ENCODE results near the gene CACNA1G.
A peak's percentile ranks its signal among the peaks of the same experiment; 100 is the strongest.

CACNA1G gene

DNA sequence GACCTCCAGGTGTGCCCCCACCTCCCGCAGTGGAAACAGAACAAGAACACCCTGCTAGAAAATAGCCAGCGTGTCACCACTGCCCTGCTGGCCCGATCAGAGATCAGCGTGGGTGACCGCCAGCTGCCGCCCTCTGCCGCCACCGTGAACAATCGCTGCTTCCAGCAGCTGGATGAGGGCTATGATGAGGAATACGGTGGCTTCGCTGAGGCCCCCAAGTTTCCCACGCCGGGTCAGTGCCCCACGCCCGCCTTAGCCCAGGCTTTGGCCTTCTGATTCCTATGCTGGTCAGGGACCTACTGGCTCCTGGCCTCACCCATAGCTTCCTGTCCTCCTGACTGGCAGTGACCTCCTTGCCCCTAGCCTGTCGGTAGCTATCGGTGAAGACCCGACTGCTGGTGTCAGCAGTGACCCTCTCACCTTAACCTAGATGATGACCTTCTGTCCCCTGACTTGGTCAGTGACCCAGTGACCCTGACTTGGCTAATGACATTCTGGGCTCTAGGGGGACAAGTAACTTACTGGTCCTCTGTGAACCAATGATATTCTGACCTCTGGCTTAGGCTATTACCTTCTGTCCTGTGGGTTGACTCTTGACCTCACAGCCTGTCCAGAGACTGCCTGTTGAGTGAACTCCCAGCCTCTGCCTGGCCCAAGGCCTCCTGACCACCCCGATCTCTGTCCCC is 11.1 kb upstream of the CACNA1G start:
- DNase-seq: no peak

DNA sequence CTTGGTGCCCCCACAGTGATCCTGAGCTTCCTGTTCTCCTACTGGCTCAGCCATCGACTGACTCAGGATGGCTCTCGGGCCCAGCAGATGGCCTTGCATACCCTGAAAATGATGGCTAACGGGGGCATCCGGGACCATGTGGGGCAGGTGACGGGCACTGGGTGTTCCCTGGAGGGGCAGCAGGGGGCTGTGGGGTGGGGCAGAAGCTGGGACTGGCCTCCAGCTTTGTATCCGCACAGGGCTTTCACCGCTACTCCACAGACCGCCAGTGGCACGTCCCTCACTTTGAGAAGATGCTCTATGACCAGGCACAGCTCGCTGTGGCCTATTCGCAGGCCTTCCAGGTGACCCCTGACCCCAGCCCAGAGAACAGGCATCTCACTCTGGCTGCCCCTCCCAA is 10.5 kb upstream of the CACNA1G start:
- DNase-seq: no peak

DNA sequence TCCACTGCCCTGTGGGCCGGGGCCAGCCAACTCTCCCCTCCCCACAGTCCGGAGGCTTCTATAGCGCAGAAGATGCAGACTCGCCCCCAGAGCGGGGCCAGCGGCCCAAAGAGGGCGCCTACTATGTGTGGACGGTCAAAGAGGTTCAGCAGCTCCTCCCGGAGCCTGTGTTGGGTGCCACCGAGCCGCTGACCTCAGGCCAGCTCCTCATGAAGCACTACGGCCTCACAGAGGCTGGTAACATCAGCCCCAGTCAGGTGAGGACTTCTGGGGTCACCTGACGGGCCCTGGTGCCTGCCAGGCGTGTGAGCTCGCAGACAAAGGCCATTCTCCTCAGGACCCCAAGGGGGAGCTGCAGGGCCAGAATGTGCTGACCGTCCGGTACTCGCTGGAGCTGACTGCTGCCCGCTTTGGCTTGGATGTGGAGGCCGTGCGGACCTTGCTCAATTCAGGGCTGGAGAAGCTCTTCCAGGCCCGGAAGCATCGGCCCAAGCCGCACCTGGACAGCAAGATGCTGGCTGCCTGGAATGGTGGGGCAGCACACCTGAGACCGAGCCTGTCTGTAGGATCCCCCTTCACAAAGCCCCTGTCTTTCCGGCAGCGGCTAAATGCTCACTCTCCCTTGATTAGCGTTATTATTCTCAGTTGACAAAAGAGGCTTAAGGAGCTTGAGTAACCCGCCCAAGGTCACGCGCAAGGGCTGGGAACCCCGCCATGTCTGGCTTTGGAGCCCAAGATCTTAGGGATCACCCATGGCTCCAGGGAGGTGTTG is 9.7 kb upstream of the CACNA1G start:
- DNase-seq: peak; percentile 68

DNA sequence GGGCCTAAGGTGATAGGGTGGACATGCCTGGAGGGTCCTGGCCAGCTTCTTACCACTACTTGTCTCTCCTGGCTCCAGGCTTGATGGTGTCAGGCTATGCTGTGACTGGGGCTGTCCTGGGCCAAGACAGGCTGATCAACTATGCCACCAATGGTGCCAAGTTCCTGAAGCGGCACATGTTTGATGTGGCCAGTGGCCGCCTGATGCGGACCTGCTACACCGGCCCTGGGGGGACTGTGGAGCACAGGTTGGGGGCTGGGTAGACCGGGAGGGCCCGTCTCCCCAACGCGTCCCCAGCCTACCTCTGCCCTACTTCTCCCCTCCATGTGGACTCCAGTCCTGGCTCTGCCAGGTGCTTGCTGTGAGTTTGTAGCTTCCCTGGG is 9.1 kb upstream of the CACNA1G start:
- no peak for DNase-seq

DNA sequence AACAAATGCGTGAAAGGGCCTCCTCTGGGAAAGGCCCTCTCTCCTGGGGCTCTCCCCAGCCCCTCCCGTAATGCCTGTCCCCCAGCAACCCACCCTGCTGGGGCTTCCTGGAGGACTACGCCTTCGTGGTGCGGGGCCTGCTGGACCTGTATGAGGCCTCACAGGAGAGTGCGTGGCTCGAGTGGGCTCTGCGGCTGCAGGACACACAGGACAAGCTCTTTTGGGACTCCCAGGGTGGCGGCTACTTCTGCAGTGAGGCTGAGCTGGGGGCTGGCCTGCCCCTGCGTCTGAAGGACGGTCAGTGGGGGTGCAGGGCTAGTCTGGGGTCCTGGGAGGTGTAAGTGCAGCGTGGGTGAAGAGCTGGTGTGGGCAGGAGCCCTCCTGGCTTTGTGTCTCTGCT is 8.6 kb upstream of the CACNA1G start:
- no peak for DNase-seq

DNA sequence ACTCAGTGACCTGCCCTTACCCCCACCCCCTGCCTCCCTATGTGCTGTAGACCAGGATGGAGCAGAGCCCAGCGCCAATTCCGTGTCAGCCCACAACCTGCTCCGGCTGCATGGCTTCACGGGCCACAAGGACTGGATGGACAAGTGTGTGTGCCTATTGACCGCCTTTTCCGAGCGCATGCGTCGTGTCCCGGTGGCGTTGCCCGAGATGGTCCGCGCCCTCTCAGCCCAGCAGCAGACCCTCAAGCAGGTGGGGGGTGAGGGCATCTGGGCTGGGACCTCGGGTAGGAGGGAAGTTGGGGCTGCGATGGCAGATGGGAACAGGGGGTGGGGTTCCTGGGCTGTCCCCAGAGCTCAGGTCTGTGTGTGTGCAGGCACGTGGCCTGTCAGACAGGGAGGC is 6.3 kb upstream of the CACNA1G start:
- no peak for DNase-seq

DNA sequence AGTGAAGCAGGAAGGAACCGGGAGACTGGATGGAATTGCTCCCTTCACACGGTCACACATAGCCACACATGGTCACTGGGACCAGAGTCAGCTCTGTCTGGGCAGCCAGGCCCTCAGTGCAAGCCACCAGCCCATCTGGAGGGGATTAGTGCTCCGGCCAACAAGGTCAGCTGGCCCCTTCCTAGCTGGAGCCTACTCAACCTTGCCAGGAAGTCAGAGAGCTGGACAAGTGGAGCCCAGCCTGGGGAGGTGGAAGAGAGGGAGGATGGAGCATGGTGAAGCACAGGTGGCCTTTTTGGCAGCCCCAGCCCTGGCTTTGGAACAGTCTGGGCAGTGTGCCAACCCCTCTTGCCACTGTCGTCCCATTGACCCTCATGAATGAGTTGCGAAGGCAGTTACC is 3.7 kb upstream of the CACNA1G start:
- no peak for DNase-seq

DNA sequence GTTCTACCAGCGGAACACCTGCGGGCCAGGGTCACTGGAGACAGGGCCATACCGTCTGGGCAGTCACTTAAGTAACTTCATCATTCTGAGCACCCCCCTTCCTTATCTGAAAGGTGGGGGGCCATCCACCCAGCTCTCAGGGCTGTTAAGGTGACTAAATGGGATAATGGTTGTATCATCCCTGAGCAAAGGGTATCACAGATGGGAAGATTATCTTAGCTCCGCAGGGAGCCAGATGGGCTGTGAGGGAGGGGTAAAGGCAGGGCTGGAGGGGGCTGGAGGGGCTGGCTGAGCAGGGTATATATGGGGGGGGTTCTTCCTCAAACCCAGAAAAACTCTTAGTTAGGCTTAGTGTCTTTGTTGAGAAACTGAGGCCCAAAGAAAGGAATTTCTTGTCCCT is 2.9 kb upstream of the CACNA1G start:
- DNase-seq: no peak

DNA sequence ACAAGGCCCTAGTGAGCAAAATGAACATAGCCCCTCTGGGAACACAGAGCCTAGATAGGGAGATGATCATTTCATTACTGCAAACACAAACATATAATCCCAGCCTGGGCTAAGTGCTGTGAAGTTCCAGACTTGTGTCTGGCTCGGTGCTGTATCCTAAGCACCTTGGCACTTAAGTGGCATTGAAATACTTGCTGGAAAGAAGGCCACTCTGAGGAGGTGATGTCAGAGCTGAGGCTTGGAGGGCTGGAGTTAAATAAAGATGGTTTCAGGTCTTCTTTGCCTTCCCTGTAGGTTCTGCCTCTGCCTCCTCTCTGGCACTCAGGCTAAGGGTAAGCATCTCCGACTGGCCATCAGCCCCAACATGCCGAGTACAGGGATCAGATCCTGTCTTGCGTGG is 2.4 kb upstream of the CACNA1G start:
- no peak for DNase-seq

DNA sequence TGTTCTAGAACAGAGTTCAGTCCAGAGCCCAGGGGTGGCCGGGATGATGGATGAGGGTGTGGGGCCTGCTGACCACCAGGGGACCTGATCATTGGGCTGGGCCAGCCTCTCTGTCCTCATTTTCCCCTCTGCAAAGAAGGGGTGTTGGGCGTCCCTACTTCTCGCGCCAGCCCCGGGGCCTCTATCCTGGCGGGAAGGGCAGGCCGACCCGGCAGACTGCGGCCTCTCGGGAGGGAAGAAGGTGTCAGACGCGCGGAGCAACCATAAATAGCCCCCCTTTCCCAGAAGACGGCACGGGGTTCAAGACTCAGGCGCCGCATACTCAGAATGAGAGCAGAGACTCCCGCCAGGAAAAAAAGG is 2.0 kb upstream of the CACNA1G start:
- no peak for DNase-seq

DNA sequence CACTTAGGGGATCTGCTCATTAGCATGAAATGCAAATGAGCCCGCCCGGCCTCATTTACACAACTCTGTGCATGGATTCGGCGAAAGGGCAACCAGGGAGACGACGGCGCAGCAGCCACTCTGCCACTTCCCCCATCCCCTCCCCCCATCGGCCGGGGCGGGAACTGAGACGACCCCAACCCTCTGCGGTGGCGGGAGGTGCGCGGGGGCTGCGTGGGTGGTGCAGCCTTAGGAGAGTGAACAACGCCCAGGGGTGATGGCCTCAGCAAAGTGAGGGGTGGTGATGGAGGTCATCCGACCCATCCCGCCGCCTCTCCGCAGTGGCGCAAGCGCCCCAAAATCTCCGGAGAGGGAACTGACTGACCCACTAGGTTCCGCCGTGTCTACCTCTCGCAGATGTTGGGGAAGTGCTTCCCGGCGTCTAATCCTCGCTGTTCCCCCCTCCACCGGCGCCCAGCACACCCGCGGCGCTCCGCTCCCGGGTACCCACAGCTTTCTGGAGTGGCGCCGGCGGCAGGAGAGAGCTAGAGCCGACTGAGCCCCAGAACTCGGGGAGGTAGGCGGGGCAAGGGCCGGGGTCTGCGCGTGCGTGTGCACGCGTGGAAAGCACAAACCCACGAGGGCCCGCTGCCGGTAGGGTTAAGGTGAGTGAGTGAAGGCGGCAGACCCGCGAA is 1.4 kb upstream of the CACNA1G start:
- no peak for DNase-seq

DNA sequence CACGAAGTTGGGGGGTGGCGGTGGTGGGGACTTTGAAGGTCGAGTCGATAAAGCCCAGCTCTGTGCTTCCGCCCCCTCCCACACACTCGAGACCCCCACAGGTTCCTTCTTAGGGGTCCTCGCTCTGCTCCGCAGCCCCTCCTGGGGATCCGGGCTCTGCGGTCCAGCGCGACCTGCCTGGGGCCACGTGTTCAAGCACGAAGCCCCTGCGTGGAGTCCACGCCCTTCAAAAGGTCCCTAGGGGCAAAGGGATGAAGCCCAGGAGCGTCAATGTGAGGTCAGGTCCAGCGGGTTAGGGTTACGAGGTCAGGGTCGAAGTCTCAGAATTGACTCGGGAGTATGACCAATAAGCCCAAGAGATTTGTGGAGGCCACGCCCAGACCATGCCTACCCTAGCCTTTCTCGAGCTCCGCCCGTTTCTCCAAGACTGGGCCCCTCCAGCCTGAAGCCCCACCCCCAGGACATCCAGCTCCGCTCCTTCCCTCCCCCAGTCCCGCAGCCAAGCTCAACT is 786 bp upstream of the CACNA1G start:
- DNase-seq: no peak

DNA sequence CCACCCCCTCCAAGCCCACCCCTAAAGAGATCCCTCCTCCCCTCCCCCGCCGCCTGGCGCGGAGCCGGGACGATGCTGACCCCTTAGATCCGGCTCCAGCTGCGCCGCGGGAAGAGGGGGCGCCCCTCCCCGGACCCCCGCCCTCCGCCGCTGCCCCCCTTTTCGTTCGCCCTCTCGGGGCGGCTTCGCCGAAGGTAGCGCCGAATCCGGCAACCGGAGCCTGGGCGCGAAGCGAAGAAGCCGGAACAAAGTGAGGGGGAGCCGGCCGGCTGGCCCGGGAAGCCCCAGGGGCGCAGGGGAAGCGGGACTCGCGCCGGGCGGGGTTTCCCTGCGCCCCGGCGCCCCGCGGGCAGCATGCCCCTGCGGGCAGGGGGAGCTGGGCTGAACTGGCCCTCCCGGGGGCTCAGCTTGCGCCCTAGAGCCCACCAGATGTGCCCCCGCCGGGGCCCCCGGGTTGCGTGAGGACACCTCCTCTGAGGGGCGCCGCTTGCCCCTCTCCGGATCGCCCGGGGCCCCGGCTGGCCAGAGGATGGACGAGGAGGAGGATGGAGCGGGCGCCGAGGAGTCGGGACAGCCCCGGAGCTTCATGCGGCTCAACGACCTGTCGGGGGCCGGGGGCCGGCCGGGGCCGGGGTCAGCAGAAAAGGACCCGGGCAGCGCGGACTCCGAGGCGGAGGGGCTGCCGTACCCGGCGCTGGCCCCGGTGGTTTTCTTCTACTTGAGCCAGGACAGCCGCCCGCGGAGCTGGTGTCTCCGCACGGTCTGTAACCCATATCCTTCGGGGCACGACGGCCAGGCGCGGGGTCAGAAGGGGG is 623 bp downstream of the CACNA1G start:
- DNase-seq: no peak

DNA sequence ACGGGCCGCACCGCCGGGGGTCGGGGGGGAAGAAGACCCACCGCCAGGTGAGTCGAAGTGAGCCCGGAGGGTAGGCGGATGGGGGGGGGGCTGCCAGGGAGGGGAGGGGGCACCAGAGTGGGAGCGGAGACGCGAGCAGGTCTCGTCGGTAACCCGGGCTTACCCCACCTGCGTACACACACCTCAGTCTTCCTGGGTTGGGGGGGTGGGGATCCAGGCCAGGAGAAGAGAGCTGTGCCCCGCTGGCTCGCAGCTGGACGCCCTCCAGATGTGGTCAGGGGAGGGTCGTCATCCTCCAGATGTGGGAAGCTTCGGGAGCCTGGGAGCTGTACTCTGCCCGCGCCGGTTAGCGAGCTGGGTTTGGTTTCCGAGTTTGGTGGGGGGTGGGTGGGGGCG is 1.2 kb downstream of the CACNA1G start:
- no peak for DNase-seq

DNA sequence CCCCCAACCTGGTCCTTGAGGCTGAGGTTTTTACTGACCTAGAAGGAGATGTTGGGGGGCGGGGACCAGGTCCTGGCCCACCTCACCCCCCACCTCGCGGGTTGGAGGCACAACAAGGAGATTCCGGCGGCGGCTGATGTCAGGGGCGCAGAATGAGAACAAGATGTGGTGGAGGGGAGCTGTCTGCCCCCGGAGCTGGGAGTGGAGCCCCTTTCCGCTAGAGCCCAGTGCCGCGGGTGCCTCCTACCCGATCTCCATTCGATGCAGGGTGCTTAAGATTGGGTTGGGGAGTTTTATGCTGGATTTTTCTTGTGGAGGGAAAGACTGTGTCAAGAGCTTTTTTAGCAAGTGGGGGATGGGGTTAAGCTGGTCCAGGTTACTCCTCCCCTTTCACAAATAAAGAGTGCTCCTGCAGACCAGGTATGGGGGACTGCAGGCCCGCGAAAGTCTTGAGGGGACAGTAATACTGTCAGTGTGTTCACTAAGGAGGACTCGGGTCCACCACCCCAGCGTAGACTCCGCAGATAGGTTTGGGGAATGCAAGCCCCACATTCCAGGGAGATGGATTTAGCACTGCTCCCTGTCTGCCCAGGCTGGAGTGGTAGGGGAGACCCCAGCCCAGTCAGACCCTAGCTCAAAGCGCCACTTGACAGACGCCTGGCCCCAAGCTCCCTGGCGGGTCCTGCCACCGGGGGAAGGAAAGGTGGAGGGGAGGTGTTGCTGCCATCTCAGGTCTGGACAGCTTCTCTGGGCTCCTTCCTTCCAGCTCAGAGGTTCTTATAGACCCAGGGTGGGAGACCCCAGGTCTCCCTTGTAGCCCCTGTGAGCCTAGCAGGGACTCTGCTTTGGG is 2.0 kb downstream of the CACNA1G start:
- no peak for DNase-seq

DNA sequence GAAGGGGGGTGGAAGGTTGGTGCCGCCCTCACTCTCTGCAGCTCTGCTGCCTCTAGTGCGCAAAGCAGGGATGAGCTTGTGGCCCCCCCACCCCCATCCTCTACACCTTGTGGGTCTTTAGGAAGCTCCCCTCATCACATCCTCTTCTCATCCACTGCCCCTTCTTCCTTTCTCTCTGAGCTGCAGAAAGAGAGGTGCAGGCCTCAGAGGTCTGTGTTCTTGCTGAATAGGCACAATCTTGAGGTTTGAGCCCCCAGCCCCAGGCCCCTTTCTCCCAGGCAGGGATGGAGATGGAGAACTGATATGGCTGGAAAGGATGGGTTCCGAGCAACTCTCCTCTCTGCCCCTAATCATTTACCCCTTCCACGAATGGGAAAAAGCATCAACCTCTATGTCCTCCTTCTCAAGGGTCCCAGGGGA is 2.6 kb downstream of the CACNA1G start:
- DNase-seq: no peak

DNA sequence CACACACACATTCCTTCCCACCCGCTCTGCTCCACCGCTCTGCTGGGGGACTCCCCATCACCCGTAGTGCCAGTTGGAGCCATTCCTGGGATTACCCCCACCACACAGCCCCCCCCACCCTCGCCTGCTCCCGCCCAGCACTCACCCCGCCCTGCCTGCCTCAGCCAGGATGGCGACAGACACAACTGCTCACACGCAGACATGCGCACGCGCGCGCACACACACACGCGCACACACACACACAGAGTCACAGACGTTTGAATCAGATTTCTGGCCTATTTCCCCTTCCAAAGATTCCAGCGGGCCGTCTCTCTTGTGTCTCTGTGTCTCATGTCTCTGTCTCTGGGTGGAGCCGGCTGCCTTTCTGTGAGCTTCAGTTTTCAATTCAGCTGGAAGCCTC is 4.4 kb downstream of the CACNA1G start:
- no peak for DNase-seq

DNA sequence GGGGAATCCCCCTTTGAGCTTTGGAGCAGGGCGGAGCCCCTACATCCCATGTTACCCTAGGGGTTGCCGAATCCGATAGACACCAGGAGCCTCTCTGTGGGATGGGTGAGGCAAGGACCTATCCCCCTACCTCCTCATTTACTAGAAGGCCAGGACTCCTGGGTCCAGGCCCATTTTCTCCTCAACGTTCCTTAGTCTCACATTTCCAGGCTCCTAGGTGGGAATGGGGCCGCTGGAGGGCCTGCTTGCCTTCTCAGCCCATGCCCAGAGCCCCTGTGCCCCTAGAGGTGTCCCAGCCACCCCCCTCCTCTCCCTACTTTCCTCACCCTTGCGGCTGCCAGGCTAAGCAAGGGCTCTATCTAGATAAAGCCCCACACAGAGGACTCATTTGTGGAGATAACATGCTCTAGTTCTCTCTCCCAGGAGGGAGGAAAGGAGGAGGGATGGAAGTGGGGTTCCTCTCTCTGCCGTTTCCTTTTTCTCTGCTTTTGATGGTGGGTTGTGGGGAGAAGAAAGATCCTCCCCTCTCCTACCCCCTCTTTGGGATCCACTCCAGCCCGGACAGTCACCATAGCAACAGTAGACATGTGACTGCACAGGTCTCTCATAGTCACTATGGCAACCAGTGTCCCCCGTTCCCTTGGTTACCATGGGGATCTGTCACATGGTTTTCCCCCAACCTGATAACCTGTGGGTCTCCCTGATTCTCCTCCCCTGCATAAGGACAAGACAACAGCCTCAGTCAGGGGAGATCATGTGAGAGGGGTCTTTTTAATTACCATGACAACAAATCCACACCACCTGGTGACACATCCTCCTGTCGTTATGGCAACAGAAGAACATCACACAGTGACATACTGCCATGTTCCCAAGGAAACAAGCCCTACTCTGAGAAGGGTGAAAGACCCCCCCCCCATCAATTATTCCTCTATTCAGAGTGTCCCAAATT is 5.2 kb downstream of the CACNA1G start:
- DNase-seq: no peak

DNA sequence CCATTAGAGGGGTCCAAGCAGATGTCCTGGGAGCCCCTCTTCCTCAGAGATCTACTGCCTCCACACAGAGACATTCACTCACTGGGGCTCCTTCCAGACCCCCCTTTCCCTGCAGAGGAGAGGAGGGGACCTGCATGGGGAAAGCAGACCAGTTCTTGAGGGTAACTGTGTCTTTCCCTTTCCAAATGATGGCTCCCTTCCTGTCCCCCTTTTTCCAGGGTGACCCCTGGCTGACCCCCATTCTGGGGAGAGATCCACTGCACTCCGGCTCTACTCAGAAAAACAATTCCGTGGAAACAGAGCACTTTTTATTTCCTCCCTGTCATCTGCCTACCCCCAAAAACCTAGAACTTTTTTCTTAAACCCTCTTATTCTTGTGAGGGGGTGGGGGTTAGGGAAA is 6.4 kb downstream of the CACNA1G start:
- DNase-seq: no peak

DNA sequence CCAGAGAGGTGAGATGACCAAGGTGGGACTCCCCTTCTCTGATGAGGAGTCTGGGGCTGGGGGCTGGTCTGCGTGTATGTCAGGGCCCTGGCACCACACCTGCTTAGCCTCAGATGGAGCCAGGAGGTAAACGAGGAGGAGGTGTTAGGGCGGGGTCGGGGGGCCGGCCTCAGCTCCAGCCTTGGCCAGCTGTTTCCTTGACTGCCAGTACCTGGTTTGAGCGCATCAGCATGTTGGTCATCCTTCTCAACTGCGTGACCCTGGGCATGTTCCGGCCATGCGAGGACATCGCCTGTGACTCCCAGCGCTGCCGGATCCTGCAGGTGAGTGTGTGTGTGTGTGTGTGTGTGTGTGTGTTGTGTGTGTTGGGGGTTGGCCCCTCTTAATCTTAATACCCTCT is 8.1 kb downstream of the CACNA1G start:
- no peak for DNase-seq

DNA sequence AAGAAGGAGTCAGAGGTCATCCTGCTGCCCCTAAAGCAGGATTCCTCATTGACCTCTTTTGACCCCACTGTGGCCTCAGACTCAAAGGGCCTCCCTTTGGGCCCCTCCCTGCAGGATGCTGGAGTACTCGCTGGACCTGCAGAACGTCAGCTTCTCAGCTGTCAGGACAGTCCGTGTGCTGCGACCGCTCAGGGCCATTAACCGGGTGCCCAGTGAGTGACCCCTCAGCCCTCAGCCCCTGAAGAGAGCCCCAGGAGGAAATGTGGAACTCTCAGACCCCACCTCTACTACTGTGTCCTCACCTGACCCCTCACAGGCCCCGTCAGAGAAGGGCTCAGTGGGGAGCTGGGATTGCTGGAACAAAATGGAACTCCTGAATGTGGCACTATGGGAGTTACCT is 9.1 kb downstream of the CACNA1G start:
- no peak for DNase-seq
